Activated T-helper 1 cell treated with Interleukin-2 at 50 U/mL for 16 hours (primary cell): ENCODE results near the gene SCNN1G.

Experiments used
- DNase-seq: peaks from one replicate; pipeline ENCODE4 v3.0.0-alpha.2; 2020; ENCODE audit warnings: low read depth

SCNN1G gene

GRCh38 chr16:23196539-23196938, 14.0 kb downstream of the SCNN1G start:
- no peak for DNase-seq

- no peak for DNase-seq
These were observed 19.6 kb downstream of the SCNN1G start for GRCh38 chr16:23202166-23202565.

GRCh38 chr16:23206986-23207385, 24.4 kb downstream of the SCNN1G start:
- DNase-seq: no peak

GRCh38 chr16:23207485-23207884, 24.9 kb downstream of the SCNN1G start:
- DNase-seq: no peak

- DNase-seq: no peak
These were observed 27.1 kb downstream of the SCNN1G start for GRCh38 chr16:23209606-23210005.

GRCh38 chr16:23213831-23214230, 31.3 kb downstream of the SCNN1G start:
- DNase-seq: no peak

GRCh38 chr16:23214796-23215195, 32.3 kb downstream of the SCNN1G start:
- no peak for DNase-seq

GRCh38 chr16:23215435-23215834, 32.9 kb downstream of the SCNN1G start:
- no peak for DNase-seq

- no peak for DNase-seq
These were observed 34.2 kb downstream of the SCNN1G start for GRCh38 chr16:23216658-23217246.

- DNase-seq: no peak
These were observed 35.1 kb downstream of the SCNN1G start for GRCh38 chr16:23217646-23218045.

- no peak for DNase-seq
These were observed 40.4 kb downstream of the SCNN1G start for GRCh38 chr16:23222929-23223328.

- DNase-seq: no peak
These were observed 40.8 kb downstream of the SCNN1G start for GRCh38 chr16:23223368-23223767.

- no peak for DNase-seq
These were observed 42.6 kb downstream of the SCNN1G start for GRCh38 chr16:23225109-23225508.

GRCh38 chr16:23225634-23226033, 43.1 kb downstream of the SCNN1G start:
- no peak for DNase-seq

GRCh38 chr16:23227529-23227928, 45.0 kb downstream of the SCNN1G start:
- no peak for DNase-seq

GRCh38 chr16:23229714-23230113, 47.2 kb downstream of the SCNN1G start:
- DNase-seq: no peak

GRCh38 chr16:23232806-23233205, 50.3 kb downstream of the SCNN1G start:
- DNase-seq: no peak

GRCh38 chr16:23235176-23235575, 52.6 kb downstream of the SCNN1G start:
- DNase-seq: no peak

GRCh38 chr16:23236983-23237382, 54.4 kb downstream of the SCNN1G start:
- no peak for DNase-seq

- no peak for DNase-seq
These were observed 58.4 kb downstream of the SCNN1G start for GRCh38 chr16:23240994-23241393.

- no peak for DNase-seq
These were observed 61.6 kb downstream of the SCNN1G start for GRCh38 chr16:23244122-23244521.

GRCh38 chr16:23245268-23245667, 62.7 kb downstream of the SCNN1G start:
- DNase-seq: no peak

- DNase-seq: no peak
These were observed 66.0 kb downstream of the SCNN1G start for GRCh38 chr16:23248261-23249194.

GRCh38 chr16:23249830-23250229, 67.3 kb downstream of the SCNN1G start:
- no peak for DNase-seq
